AG20443 (cell line): Measurements from ENCODE around the gene NIPAL4.
A peak's percentile ranks its signal among the peaks of the same experiment; 100 is the strongest.
"Not testable (repeated sequence)": the region's sequence is repeated elsewhere in the genome, so short reads cannot be mapped to it uniquely, and the experiment has no call there.

Experiments
- DNase-seq: peaks from one replicate; pipeline ENCODE4 v3.0.0; 2012; ENCODE audit warnings: low spot score, mixed read lengths

The NIPAL4 gene

DNA sequence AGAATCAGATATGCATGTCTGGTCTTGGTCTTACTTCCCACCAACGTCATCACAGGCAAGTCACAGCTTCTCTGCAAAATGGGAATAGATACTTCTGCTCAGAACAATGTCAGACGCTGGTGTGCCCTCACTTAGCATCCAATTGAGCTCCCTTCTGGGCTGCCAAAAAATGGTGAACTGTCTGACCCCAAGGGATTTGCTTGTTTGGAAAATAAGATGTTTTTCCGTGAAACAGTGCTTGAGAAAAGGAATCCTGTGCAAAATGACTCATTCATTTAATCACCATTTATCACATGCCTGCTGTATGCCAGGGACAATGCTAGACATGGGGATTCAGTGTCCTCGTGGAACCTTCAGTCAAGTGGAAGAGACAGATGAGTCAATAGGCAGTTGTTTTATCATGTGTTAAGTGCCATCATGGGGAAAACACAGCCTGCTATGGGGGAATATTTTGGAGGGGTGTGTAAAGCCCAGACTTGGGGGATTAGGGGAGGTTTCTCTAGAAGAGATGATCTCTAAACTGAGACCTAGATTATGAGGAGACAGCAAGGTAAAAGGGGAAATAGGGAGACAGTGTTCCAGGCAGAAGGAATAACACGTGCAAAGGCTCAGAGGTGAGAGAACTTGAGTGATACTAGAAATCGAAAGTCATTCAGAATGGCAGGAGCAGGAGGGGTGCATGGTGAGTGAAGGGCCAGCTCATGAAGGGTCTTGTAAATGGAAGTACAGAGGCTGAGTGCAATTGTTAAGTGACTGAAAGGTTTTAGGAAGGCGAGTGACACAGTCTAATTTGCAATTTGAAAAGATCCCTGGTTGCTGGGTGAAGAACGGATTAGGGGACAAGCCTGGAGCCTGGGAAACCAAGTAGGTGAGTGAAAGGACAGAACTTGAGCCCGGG lies 3.9 kb downstream of the NIPAL4 start:
- DNase-seq = no peak

DNA sequence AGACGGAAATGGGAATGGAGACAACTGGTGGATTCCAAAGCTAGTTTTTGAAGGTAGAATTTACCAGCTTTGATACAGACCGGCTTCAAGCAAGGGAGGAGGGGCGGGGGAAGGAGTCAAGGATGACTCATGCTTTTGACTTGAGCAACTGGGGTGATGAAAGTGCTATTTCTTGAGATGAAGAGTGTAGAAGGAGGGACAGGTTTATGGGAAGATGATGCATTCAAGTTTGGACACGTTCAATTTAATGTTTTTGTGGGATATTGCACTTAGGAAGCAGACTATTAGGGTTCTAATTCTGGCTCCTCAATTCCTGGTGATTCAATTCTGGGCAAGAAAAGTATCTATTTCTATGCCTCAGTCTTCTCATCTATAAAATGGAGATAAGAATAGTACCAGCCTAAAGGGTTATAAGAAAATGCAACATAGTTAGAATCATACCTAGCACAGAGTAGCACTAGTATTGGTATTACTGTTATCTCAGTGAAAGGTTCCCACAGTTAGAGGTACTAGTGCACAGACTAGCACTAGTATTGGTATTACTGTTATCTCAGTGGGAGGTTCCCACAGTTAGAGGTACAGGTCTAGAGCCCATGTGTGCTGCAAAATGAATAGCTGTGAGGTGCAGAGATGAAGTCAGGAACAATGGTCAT lies 4.6 kb downstream of the NIPAL4 start:
- peak; percentile 86 for DNase-seq

DNA sequence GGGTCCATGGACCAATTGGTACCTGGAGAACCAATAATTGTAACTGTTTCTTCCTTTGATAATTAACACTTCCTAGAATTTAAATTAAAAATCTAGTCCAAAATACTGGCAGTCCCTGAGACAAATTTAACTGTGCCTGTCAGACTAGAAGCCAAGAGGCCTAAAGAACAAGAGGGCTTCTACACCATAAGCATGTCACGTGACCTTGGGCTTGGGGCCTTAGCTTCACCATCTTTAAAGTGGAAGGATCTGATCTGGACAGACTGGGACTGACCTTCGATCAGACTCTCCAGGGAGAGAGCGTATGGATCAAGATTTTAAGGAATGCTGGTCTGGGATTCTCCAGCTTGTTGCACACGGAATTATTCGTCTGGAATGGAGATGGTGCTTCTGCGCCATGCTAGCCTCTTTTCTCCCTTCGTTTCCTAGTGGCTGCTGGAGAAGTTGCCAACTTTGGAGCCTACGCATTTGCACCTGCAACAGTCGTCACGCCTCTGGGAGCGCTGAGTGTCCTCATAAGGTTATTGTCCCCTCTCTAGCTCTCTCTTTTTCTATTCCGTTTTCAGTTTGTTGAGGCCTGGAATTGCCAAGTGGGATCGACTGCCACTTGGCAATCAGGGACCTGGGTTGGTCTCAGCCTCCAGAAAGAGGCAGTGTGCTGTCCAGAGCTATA lies 8.4 kb downstream of the NIPAL4 start:
- DNase-seq = no peak

- no peak for DNase-seq
These were observed 9.1 kb downstream of the NIPAL4 start for GRCh38 chr5:157469073-157469472.

DNA sequence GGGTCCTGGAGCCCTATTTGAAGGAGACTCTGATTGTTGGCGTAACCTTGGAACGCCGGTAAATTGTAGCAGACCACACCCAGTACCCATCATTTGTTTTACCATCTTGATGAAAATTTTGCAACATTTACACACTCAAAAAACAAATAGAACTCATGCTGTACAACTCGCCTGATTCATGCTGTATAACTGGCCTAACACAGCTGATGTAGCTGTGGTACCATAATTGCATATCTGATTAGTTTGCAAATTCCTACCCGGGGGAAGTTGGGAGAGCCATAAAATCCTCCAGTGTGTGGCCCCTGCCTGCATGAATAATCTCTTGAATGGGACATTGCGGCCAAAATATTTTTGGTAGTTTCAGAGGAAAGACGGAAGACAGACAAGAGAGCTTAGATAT lies 9.7 kb downstream of the NIPAL4 start:
- no peak for DNase-seq

DNA sequence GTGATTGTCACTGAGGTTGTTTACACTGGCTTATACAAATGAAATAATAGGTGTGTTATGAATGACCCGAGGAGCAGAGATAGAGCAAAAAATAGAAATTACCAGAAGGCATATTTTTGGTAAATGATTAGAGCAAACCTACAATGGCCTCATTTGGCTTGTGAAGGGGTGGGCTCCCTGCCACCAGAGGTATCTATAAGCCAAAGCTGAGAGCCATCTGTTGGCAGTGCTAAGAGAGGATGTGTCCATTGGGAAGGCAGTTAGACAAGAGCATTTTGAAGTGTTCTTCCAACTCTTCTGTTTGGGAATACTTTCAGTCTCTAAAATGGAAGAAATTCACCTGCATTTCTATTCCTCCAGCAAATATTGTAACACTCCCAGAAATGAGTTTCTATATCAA lies 10.6 kb downstream of the NIPAL4 start:
- no peak for DNase-seq

DNA sequence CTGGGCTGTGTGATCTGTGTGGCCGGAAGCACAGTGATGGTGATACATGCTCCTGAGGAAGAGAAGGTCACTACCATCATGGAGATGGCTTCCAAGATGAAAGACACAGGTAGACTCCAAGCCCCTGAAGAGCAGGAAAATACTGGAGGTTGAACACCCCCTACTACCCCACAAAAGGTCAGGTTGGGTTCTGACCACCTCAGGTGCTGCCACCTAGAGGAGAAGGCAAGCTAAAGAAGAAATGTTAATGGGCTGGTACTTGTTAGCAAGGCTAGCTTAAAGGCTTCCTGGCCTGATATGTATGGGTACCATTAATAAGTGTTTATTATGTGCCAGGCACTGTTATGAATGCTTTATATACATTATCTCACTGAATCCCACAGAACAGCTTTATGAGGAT lies 11.7 kb downstream of the NIPAL4 start:
- peak; percentile 62 for DNase-seq

DNA sequence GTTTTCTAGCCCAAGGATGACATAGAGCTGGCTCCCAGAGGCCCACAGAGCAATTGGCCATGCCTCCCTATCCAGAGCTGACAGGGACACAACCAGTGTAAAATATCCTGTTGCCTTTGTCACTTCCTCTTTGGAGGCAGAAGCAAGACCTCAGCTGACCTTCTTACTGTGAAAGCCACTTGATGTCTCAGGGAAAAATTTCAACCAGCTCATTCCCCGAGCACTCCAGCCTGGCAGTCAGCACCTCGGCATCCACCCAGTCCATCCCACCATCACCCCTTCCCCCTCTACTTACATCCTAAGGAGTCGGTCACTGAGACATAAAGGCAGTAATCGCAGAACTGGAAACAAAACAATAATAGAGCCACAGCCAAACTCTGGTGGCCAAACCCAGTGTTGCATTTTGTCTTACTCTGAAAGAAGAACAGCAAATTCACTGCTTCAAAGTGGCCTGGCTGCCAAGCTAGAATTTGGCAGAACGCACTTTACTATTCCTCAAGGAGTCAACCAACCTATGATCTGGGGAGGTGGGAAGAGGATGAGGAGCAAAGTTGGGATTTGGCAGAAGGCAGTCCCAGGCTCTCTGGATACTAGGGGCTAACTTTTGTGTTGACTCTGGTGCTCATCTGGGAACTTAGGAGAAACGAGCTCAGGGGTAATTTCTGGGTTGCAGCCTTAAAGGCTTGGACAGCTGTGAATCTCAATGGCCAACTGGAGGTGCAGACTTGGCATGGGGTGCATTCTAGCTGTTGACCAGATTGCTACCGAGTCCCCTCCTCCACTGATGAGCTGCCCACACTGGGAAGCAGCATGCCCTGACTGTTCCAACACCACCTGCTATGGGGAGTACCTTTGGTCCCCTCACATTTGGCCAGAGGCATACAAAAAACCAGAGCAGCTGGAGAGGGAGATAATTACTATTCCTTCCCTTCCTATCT lies 13.6 kb downstream of the NIPAL4 start:
- peak; percentile 46 for DNase-seq

GRCh38 chr5:157475432-157475831 lies 15.4 kb downstream of the NIPAL4 start:
- no peak for DNase-seq

- DNase-seq = peak; percentile 83
These were observed 16.8 kb downstream of the NIPAL4 start for GRCh38 chr5:157476702-157477408.

GRCh38 chr5:157477814-157478494 lies 17.9 kb downstream of the NIPAL4 start:
- no peak for DNase-seq

- no peak for DNase-seq
These were observed 18.7 kb downstream of the NIPAL4 start for GRCh38 chr5:157478726-157479125.

DNA sequence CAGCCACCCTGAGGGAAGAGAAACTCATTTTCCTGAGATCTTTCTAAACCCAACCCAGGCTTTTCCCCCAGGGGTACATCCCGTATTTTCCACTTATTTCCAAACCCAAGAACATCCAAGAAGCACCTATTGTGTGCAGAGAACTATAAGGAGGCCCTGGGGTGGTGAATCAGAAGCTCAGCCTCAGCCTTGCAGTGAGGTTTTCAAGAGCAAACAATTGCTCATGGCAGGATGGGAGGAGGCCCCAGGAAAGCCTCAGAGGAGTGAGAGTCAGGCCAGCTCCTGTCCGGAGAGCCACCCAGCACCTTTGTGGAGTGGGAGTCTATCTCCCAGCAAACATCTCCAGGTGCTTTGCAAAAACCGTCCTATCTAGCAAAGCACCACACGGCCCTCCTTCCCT lies 19.2 kb downstream of the NIPAL4 start:
- no peak for DNase-seq

- no peak for DNase-seq
These were observed 19.8 kb downstream of the NIPAL4 start for GRCh38 chr5:157479612-157480510.

DNA sequence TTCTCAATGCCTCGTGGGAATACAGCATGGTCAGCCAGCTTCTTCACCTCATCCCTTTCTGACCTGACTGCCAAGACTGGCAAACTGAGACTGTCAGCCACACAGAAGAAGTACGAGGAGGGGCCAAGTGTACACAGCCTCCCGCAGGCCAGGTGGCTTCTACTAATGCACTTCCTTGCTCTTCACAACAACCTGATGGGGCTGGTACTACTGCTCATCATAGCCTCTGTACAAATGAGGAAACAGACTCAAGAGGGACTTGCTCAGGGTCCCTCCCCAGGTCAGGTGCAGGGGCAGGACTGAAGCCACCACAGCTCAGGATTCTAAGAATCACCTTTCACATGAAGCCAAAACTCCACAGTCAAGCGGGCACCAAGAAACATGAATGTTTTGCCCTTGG lies 21.3 kb downstream of the NIPAL4 start:
- DNase-seq = no peak

DNA sequence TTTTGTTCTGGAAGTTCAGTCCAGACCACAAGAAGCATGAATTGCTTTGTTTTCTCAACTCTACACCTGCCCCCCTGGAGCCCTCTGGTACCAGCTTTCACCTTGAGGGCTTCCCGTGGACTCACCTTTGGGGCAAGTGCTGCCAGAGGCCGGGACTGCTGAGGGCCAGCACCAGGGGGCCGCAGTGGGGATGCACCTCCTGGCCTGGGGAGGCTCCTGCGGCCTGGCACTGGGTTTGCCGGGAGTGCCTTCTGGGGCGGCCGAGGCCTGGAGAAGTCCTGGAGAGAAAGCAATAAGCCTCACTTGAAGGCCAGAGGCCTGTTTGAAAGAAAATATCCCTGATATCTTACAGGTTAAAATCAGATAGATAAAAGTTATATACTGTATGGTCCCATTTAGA lies 21.7 kb downstream of the NIPAL4 start:
- no peak for DNase-seq

DNA sequence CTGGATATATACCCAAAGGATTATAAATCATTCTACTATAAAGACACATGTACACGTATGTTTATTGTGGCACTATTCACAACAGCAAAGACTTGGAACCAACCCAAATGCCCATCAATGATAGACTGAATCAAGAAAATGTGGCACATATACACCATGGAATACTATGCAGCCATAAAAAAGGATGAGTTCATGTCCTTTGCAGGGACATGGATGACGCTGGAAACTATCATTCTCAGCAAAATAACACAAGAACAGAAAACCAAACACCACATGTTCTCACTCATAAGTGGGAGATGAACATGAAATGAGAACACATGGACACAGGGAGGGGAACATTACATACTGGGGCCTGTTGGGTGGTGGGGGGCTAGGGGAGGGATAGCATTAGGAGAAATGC lies 22.7 kb downstream of the NIPAL4 start:
- not testable (repeated sequence) for DNase-seq

- peak; percentile 71 for DNase-seq
These were observed 24.8 kb downstream of the NIPAL4 start for GRCh38 chr5:157484768-157485167.

- no peak for DNase-seq
These were observed 25.3 kb downstream of the NIPAL4 start for GRCh38 chr5:157485340-157485739.

- no peak for DNase-seq
These were observed 25.8 kb downstream of the NIPAL4 start for GRCh38 chr5:157485811-157486210.
